BE2C (cell line): ENCODE measurements around the gene SLC31A1.

ENCODE experiments used
- DNase-seq: peaks from one replicate; pipeline ENCODE4 v3.0.0-alpha.2; 2020
- H3K27me3 ChIP-seq: fragments of 250-450 bp; sonication (Bioruptor Pico); 2 replicates; pipeline ENCODE4 v1.5.1; 2020; ENCODE audit warnings: mild to moderate bottlenecking
- H3K36me3 ChIP-seq: fragments of 250-450 bp; sonication (Bioruptor Pico); 2 replicates; pipeline ENCODE4 v1.5.1; 2020; ENCODE audit warnings: mild to moderate bottlenecking
- H3K4me1 ChIP-seq: fragments of 250-450 bp; sonication (Bioruptor Pico); 2 replicates; pipeline ENCODE4 v1.5.1; 2020
- H3K4me3 ChIP-seq: 2 replicates; pipeline ENCODE4 v1.5.1; 2011; ENCODE audit warnings: low read depth, low read length
- H3K9me3 ChIP-seq: fragments of 250-450 bp; sonication (Bioruptor Pico); 2 replicates; pipeline ENCODE4 v1.5.1; 2020
- CTCF ChIP-seq: IDR thresholded peaks from 2 replicates; pipeline ENCODE4 v1.5.1; 2012; ENCODE audit warnings: mild to moderate bottlenecking, low read depth, low read length

The SLC31A1 gene

GRCh38 chr9:113187929-113188595, 33.3 kb upstream of the SLC31A1 start:
- Histone ChIP-seq H3K4me3 (no peak overlapping the region), H3K36me3 (peaks cover 60% of the 10 kb centered on the region), H3K4me1 (no peaks in the 10 kb centered on the region), H3K27me3 (no peaks in the 10 kb centered on the region), H3K9me3 (no peaks in the 10 kb centered on the region)
- no peak for DNase-seq
- no peak for TF ChIP-seq CTCF

GRCh38 chr9:113192455-113192854, 28.9 kb upstream of the SLC31A1 start:
- no peaks in the 10 kb centered on the region for H3K27me3 ChIP-seq
- no peak overlapping the region for H3K4me3 ChIP-seq
- no peaks in the 10 kb centered on the region for H3K9me3 ChIP-seq
- no peak for TF ChIP-seq CTCF
- no peaks in the 10 kb centered on the region for H3K4me1 ChIP-seq
- DNase-seq: no peak
- peaks cover 32% of the 10 kb centered on the region for H3K36me3 ChIP-seq

- H3K4me1 ChIP-seq: 0 out of 2 replicates have a peak, but pooled peaks cover 5% of the 10 kb centered on the region
- TF ChIP-seq CTCF: no peak
- no peaks in the 10 kb centered on the region for H3K9me3 ChIP-seq
- no peaks in the 10 kb centered on the region for H3K27me3 ChIP-seq
- no peak for DNase-seq
- H3K36me3 ChIP-seq: peaks cover 60% of the 10 kb centered on the region
- H3K4me3 ChIP-seq: no peak overlapping the region
Observed at GRCh38 chr9:113199683-113200329, 21.5 kb upstream of the SLC31A1 start.

GRCh38 chr9:113205432-113205831, 15.9 kb upstream of the SLC31A1 start:
- no peaks in the 10 kb centered on the region for H3K4me1 ChIP-seq
- TF ChIP-seq CTCF: no peak
- H3K4me3 ChIP-seq: no peak overlapping the region
- H3K27me3 ChIP-seq: no peaks in the 10 kb centered on the region
- no peaks in the 10 kb centered on the region for H3K9me3 ChIP-seq
- no peak for DNase-seq
- H3K36me3 ChIP-seq: peaks cover 58% of the 10 kb centered on the region

GRCh38 chr9:113205861-113206260, 15.5 kb upstream of the SLC31A1 start:
- H3K4me1 ChIP-seq: no peaks in the 10 kb centered on the region
- H3K9me3 ChIP-seq: no peaks in the 10 kb centered on the region
- no peak for TF ChIP-seq CTCF
- H3K27me3 ChIP-seq: no peaks in the 10 kb centered on the region
- peaks cover 62% of the 10 kb centered on the region for H3K36me3 ChIP-seq
- H3K4me3 ChIP-seq: no peak overlapping the region
- no peak for DNase-seq

GRCh38 chr9:113210815-113211214, 10.5 kb upstream of the SLC31A1 start:
- no peak for TF ChIP-seq CTCF
- no peak for DNase-seq
- Histone ChIP-seq H3K4me1 (no peaks in the 10 kb centered on the region), H3K9me3 (no peaks in the 10 kb centered on the region), H3K36me3 (peaks cover 38% of the 10 kb centered on the region), H3K27me3 (no peaks in the 10 kb centered on the region), H3K4me3 (no peak overlapping the region)
